Transverse colon (tissue), 4 donors: ENCODE data around the gene VPS35L.
"Not testable (repeated sequence)": the region's sequence is repeated elsewhere in the genome, so short reads cannot be mapped to it uniquely, and the experiment has no call there.

Source experiments
- POLR2A ChIP-seq: fragments of 450-650 bp; IDR thresholded peaks from one replicate; pipeline ENCODE4 v1.6.1; 2016; ENCODE audit warnings: antibody characterized with exemption, mild to moderate bottlenecking, moderate library complexity
- POLR2AphosphoS5 ChIP-seq, 3 donors: sonication (generic); formaldehyde crosslinking; IDR thresholded peaks; one replicate each; pipeline ENCODE4 v1.6.1; 2016; ENCODE audit warnings: antibody characterized with exemption in 3 of 3
- TF ChIP-seq, protein P1 (sequence below), 5 experiments: fragments of 200-600 bp in 3 of 5; fragments of 450-650 bp in 2 of 5; sonication (generic) in 3 of 5; IDR thresholded peaks; 1 replicate in 2 of 5; 2 replicates in 3 of 5; pipeline ENCODE4 v1.5.1; 2016 to 2017; ENCODE audit warnings: antibody characterized with exemption in 5 of 5, inconsistent platforms in 3 of 5, mild to moderate bottlenecking in 2 of 5, moderate library complexity in 1 of 5

DNA sequence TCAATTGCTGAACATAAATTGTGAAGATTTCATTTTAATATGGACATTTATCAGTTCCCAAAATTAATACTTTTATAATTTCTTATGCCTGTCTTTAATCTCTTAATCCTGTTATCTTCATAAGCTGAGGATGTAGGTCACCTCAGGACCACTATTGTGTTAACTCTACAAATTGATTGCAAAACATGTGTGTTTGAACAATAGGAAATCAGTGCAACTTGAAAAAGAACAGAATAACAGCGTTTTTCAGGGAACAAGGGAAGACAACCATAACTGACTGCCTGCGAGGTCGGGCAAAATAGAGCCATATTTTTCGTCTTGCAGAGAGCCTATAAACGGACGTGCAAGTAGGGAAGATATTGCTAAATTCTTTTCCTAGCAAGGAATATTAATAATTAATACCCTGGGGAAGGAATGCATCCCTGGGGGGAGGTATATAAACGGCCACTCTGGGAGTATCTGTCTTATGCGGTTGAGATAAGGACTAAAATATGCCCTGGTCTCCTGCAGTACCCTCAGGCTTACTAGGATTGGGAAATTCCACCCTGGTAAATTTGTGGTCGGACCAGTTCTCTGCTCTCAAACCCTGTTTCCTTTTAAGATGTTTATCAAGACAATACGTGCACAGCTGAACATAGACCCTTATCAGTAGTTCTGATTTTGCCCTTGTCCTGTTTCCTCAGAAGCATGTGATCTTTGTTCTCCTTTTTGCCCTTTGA, 12.1 kb upstream of the VPS35L start:
- TF ChIP-seq POLR2A; POLR2AphosphoS5 (IDR thresholded peaks at IDR 0.05): not testable (repeated sequence)
- TF ChIP-seq, protein P1, sequence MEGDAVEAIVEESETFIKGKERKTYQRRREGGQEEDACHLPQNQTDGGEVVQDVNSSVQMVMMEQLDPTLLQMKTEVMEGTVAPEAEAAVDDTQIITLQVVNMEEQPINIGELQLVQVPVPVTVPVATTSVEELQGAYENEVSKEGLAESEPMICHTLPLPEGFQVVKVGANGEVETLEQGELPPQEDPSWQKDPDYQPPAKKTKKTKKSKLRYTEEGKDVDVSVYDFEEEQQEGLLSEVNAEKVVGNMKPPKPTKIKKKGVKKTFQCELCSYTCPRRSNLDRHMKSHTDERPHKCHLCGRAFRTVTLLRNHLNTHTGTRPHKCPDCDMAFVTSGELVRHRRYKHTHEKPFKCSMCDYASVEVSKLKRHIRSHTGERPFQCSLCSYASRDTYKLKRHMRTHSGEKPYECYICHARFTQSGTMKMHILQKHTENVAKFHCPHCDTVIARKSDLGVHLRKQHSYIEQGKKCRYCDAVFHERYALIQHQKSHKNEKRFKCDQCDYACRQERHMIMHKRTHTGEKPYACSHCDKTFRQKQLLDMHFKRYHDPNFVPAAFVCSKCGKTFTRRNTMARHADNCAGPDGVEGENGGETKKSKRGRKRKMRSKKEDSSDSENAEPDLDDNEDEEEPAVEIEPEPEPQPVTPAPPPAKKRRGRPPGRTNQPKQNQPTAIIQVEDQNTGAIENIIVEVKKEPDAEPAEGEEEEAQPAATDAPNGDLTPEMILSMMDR (IDR thresholded peaks at IDR 0.05): not testable (repeated sequence)
